Stimulated activated naive CD4-positive, alpha-beta T cell treated with Interleukin-2 at 50 U/mL for 16 hours (primary cell): ENCODE data around the gene S100A10.

ENCODE experiments used
- DNase-seq: peaks from one replicate; lab custom pipeline; 2025; lab: John Stamatoyannopoulos, UW

Gene S100A10

DNA sequence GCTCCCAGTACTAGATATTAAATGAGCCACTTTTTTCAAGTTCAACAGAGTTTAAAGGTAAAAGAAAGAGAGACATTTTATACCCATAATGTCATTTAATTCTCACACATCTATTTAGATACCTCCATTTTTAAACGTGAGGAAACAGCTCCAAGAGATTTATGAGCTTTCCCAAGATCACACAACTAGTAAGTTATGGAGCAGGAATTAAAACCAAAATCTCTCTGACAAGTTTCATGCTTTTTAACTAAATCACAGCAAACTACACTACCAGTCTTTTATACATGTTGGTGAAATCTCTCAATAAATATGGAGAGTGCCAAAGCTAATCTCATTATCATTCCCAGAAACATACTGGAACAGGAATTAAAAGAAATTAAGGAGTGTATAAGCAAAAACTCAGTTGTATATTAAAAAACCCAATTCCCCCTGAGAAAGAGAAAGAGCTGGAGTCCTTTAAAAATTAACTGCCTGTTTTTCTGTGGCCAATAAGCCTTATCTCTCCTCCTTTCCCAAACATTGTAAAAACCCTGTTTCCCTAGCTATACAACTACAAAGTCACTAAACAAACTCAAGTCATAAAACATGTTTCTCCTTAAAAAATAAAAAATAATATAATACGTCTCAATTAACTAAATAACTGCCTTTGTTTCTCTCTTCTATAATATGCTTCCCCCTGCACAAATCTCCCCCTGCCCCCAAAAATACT, 57.6 kb downstream of the S100A10 start:
- DNase-seq, result no peak

DNA sequence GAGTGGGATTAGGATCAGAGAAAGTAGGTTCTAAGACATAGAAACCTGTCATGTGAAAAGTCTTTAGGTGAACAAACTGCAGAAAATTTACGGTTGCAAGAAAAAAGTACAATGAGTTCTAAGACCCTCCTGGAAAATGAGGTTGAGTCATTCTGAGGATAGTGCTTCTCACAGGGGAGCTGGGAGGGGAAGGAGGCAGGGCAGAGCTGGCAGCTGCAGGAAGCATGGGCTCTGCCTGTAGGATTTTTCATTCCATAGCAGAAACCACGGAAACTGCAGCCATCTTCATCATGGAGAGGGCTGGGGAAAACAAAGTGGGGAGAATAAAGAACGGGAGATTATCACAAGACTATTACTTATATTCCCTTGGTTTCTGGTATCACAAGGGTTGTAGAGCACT, 58.5 kb downstream of the S100A10 start:
- no peak for DNase-seq

DNA sequence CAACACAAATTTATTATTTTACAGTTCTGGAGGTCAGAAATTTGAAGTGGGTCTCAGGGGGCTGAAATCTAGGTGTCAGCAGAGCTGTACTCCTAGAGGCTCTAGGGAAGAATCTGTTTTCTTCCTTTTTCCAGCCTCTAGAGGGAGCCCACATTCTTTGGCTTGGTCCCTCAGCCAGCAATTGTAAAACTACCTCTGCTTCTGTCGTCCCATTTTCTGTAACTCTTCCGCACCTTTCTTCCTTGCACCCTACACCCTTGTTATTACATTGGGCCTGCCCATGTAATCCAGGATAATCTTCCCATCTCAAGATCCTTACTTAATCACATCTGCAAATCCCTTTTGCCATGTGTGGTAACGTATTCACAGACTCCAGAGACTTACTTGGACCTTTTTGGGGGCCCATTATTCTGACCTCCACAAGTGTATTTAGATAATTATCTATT, 59.6 kb downstream of the S100A10 start:
- peak; percentile 20 for DNase-seq
